GM18507 (cell line): ENCODE results near the gene NEURL1.
"Not testable (repeated sequence)": the region's sequence is repeated elsewhere in the genome, so short reads cannot be mapped to it uniquely, and the experiment has no call there.

Source experiments
- DNase-seq: peaks from one replicate; pipeline ENCODE4 v3.0.0; 2011; ENCODE audit warnings: low read depth; ENCODE audit not compliant: insufficient read length; ENCODE audit errors: extremely low spot score
- FAIRE-seq: peaks from 2 replicates; lab custom pipeline; 2011; peaks lifted over from hg19 to GRCh38; lab: Jason Lieb, UNC

NEURL1 gene

GRCh38 chr10:103458720-103459119, 34.8 kb upstream of the NEURL1 start, which contains the start of gene CALHM1:
TSS of gene CALHM1 (minus strand) at chr10:103458900. CDS start at chr10:103458751, 149 bp downstream.
- DNase-seq (no peak), FAIRE-seq (peak; percentile 82)

GRCh38 chr10:103459615-103460014, 33.9 kb upstream of the NEURL1 start:
- DNase-seq (no peak), FAIRE-seq (no peak)

GRCh38 chr10:103463499-103463898, 30.0 kb upstream of the NEURL1 start:
- DNase-seq (no peak), FAIRE-seq (no peak)

- no peak for DNase-seq
- FAIRE-seq, result peak; percentile 64
These were observed 27.9 kb upstream of the NEURL1 start for GRCh38 chr10:103465411-103466179.

DNA sequence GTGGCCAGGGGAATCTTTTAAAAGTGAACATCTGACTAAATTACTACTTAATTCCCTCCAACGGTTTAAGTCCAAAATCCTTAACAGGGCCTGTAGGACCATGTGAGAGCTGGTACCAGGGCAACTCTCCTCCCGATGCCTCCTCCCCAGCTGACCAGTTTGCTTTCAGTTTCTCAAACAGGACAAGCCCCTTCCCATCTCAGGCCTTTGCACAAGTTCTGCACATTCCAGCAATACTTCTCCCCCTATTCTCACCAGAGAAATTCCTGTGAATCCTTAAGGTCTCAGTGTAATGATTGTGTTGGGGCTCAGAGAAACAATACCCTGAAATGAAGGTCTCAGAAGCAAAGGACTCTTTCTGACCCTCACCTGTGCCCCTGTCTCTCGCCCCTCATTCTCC, 26.8 kb upstream of the NEURL1 start:
- FAIRE-seq (peak; percentile 56), DNase-seq (no peak)

GRCh38 chr10:103467406-103467805, 26.1 kb upstream of the NEURL1 start:
- DNase-seq (no peak), FAIRE-seq (peak; percentile 94)

GRCh38 chr10:103469201-103469600, 24.3 kb upstream of the NEURL1 start:
- peak; percentile 48 for FAIRE-seq
- DNase-seq, result no peak

DNA sequence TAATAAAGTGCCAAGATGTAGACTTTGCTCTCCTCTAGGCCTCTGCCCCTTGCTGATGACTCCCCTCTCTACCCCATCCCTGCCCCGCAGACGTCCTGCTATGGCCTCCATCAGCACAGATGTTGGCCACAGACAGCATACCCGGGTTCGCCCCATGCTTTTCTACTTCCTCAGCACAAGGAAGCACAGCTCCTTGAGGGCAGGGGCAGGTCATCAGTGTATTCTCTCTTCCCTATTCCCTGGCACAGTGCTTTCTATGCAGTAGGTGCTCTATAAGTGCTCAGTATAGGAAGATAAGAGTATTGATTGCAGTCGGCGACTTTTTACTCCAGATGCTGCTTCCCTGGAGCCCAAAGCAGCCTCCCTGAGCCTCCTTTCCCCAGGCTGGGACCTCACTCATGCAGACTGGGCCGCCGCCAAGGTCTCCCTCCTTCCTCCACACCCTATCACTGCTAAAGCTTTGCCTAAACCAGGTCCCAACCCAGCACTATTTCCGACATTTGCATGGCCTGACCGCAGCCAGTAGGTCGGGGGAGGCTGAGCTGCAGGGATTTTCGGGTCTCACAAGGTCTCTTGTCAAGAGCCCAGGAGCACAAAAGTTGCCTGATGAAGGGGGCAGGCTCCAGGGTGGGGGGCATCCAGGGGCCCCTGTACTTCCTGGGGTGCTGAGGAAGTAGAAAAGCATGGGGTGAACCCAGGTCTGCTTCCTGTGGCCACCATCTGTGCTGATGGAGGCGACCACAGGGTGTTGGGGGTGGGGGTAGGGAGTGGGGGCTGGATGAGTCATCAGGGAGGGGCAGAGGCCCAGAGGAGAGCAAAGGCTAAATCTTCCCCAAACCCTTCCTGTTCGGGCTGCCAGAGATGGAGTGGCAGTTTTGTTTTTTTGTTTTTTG, 22.5 kb upstream of the NEURL1 start:
- DNase-seq (peak; percentile 76), FAIRE-seq (peak; percentile 99)

DNA sequence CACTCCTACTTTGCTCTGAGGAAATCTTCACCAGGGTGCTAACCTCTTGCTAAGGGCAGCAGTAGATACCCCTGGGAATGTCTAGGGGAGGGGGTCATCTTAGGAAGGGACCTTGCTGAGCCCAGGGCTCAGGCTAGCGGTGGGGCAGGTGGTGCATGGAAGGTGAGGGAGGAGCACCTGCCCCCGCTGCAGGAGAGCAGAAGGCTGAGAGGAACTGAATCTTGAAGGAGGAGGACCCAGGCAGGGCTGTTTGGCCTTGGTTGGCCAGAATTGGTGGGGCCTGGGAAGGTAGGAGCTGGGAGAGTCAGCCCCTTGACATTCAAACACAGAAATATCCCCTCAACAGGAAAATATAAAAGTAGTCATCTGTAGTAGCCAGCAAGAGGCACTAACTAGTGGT, 21.5 kb upstream of the NEURL1 start:
- DNase-seq, result no peak
- FAIRE-seq, result peak; percentile 87

DNA sequence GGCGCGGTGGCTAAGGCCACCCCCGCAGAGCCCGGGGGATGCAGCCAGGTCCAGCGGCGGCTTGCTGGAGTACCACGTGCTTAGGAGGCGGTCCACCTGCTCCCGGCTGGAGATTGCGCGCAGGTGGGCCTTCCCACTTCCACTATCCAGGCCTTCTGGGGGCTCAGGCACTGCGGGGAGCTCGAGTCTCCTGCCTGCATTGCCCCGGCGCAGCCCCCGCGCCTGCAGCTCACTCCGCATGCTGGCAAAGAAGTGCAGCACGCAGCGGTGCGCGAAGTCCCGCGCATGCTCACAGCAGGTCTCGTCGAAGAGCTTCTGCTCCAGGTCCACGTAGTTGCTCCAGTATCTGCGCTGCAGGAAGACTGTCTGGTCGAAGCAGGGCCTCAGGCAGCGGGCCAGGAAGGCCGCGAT, 20.2 kb upstream of the NEURL1 start:
- DNase-seq (no peak), FAIRE-seq (no peak)

GRCh38 chr10:103474077-103474476, 19.4 kb upstream of the NEURL1 start:
- no peak for FAIRE-seq

GRCh38 chr10:103475437-103475836, 18.1 kb upstream of the NEURL1 start:
- DNase-seq, result no peak
- FAIRE-seq, result no peak

More at GRCh38 chr10:103474077-103474476, 19.4 kb upstream of the NEURL1 start:
- DNase-seq, result no peak

DNA sequence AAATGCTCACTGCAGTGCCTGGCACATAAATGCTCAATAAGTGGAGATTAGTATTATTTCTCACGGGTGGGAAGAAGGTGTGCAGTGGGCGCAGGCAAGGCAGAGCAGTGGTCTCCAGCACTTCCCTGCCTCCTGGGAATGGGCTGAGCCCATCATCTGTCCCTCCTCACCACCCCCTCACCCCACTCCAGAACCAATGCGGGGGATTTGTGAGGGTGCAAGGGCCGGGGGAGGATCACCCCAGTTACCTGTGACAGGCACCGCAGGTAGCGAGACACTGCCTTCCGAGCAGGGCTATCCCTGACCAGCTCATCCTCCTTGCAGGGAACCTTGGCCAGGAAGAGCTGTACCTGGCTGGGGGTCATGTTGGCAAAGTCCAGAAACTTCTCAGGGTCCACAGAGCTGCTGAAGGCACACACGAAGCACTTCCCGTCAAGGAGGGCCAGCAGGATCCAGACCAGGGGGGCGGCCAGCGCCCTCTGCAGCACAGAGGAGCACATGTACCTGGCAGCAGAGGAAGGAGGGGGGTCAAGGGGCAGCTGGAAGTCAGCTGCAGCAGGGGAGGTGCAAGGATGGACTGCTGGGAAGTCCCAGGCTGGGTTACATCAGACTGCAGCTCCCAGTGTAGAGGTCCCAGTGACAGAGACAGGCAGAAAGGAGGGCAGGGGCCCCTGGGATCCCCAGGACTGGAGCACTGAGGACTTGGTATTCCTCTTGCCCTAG, 17.3 kb upstream of the NEURL1 start:
- no peak for DNase-seq
- peak; percentile 59 for FAIRE-seq

DNA sequence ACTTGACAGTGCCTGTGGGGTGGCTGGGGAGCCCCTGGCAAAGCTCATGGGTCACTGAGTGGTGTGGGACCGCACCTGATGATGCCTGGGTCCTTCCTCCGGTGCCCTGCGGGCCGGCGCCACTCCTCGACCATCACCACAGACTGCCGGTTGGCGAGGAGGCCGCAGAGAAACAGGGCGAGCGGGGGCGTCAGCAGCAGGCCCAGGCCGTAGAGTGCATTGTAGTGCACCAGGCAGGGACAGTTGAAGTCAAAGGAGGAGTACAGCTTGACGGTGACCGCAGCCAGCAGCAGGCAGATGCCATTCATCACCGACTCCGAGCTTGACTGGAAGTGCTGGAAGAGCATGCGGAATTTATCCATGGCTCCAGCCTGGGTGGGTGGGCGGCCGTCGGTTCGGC, 14.8 kb upstream of the NEURL1 start:
- FAIRE-seq, result no peak
- no peak for DNase-seq

GRCh38 chr10:103479135-103479534, 14.4 kb upstream of the NEURL1 start, which contains the start of gene CALHM3:
TSS of gene CALHM3 (minus strand) at chr10:103479240. CDS start at chr10:103479032, 208 bp downstream.
- DNase-seq (no peak), FAIRE-seq (no peak)

GRCh38 chr10:103480521-103480920, 13.0 kb upstream of the NEURL1 start:
- no peak for DNase-seq
- peak; percentile 44 for FAIRE-seq

GRCh38 chr10:103481974-103482531, 11.5 kb upstream of the NEURL1 start:
- DNase-seq (no peak), FAIRE-seq (peak; percentile 94)

GRCh38 chr10:103486635-103487409, 6.7 kb upstream of the NEURL1 start:
- FAIRE-seq, DNase-seq: not testable (repeated sequence)

DNA sequence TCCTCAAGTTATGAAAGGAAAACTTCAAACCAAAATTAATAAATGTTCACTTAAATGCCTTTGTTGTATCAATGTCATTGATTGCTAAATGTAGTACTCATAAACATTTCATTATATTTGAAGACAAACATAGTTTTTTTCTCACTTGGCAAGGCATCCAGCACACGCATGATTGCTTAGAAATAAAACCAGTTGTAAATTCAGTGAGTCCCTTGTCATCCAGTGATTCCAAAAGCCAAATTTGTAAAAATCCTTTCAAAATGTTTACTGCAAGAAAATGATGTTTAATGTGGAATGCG, 6.1 kb upstream of the NEURL1 start:
- no peak for FAIRE-seq
- no peak for DNase-seq
